ENCODE data around the gene AMDHD1. TPM values are rescaled to one million over a fixed set of nuclear protein-coding genes. Genes with fewer than 3 reads are reported as not detected.
"Not testable (repeated sequence)": the region's sequence is repeated elsewhere in the genome, so short reads cannot be mapped to it uniquely, and the experiment has no call there.

Gene AMDHD1
- total RNA-seq, 1 experiment from 2014 or later: 1.2 TPM

DNA sequence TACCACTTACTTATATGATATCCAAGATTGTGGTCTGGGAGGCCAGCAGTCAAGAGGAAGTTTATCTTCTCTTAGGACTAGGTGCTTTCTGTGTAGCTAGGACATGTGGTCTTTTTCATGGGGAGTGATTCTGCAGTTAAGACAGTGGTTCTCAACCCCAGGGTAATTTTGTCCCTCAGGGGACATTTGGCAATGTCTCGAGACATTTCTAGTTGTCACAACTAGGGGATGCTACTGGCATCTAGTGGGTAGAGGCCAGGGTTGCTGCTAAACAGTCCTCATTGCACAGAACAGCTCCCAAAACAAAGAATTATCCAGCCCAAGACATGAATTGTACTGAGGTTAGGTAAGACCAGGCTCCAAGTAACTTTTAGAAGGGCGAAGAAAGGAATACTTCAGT, 20.0 kb downstream of the AMDHD1 start:
- intact Hi-C loops (cut with micrococcal nuclease; ENCODE audit: unreplicated experiment): loop anchor here (5.0 kb wide), 1 partner anchor 34 kb away; the partner anchor contains the start of gene HAL
- CTCF ChIA-PET: interaction anchor here (0.6 to 1.0 kb wide), 3 partner anchors 36 to 67 kb away, joined by 3 read pairs; no protein-coding TSS in a partner anchor
- Mint-ChIP-seq H3K9me3 (ENCODE audit: low read depth, unreplicated experiment) (no peaks in the 10 kb centered on the region), H3K36me3 (ENCODE audit: insufficient read depth, unreplicated experiment) (no peaks in the 10 kb centered on the region), H3K4me3 (ENCODE audit: low read depth, unreplicated experiment) (no peak overlapping the region), H3K27me3 (ENCODE audit: unreplicated experiment) (no peaks in the 10 kb centered on the region), H3K4me1 (ENCODE audit: low read depth, unreplicated experiment) (peaks cover 10% of the 10 kb centered on the region), H3K27ac (ENCODE audit: unreplicated experiment) (no peak overlapping the region)
- peak; percentile 10 for DNase-seq
- TF ChIP-seq, protein P1, sequence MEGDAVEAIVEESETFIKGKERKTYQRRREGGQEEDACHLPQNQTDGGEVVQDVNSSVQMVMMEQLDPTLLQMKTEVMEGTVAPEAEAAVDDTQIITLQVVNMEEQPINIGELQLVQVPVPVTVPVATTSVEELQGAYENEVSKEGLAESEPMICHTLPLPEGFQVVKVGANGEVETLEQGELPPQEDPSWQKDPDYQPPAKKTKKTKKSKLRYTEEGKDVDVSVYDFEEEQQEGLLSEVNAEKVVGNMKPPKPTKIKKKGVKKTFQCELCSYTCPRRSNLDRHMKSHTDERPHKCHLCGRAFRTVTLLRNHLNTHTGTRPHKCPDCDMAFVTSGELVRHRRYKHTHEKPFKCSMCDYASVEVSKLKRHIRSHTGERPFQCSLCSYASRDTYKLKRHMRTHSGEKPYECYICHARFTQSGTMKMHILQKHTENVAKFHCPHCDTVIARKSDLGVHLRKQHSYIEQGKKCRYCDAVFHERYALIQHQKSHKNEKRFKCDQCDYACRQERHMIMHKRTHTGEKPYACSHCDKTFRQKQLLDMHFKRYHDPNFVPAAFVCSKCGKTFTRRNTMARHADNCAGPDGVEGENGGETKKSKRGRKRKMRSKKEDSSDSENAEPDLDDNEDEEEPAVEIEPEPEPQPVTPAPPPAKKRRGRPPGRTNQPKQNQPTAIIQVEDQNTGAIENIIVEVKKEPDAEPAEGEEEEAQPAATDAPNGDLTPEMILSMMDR (IDR thresholded peaks at IDR 0.05; ENCODE audit: unreplicated experiment): no peak
- BruUV-seq (replicated peaks): no TSS peak

DNA sequence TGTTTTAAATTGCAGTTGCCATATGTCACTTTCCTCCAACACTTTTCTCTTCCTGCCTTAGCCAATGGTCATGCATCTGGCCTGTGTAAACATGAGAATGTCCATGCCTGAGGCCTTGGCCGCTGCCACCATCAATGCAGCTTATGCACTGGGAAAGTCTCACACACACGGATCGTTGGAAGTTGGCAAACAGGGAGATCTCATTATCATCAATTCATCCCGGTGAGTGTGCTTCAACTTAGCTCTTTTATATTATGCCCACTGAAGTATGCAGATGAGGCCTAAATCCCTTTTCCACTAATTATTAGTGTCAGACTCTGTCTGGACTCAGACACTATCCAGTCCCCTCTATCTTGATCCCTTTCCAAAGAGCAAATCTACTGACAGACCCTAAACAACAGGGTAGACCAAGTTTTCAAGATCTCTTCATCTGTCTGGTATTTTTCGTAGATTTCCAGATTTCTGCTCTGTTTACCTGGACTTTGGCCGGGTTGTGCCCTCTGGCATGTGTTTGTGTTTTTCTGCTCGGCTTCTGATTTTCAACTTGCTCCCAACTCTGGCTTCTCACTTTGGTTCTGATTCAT, 23.2 kb downstream of the AMDHD1 start:
- CTCF ChIA-PET: interaction anchor here (1.1 to 1.8 kb wide), 2 partner anchors 11 to 23 kb away, joined by 3 to 4 read pairs; partner anchors contain the start of gene AMDHD1
- no peak for DNase-seq
- no TSS peak for BruUV-seq (replicated peaks)
- H3K27ac Mint-ChIP-seq (ENCODE audit: unreplicated experiment): no peak overlapping the region
- peaks cover 10% of the 10 kb centered on the region for H3K4me1 Mint-ChIP-seq (ENCODE audit: low read depth, unreplicated experiment)
- no peaks in the 10 kb centered on the region for H3K27me3 Mint-ChIP-seq (ENCODE audit: unreplicated experiment)
- no peaks in the 10 kb centered on the region for H3K9me3 Mint-ChIP-seq (ENCODE audit: low read depth, unreplicated experiment)
- intact Hi-C loops (cut with micrococcal nuclease; ENCODE audit: unreplicated experiment): no loop called here
- no peak overlapping the region for H3K4me3 Mint-ChIP-seq (ENCODE audit: low read depth, unreplicated experiment)
- TF ChIP-seq, protein P1 (IDR thresholded peaks at IDR 0.05; ENCODE audit: unreplicated experiment): no peak
- H3K36me3 Mint-ChIP-seq (ENCODE audit: insufficient read depth, unreplicated experiment): no peaks in the 10 kb centered on the region

DNA sequence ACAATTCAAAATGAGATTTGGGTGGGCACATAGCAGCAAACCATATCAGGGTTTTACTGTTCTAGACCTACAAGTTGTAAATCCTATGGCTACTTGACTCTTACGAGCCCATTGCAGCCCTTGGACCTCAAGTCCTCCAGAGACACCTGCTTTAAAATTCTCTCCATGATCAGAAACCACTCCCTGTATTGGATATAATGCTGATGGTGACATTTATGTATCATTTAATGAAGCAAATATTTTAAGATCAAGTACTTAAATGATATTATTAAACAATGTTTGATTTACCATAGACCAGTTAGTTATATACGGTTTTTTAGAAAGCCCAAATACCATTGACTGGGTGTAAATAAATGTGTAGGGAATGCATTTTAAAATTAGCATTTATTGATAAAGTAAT, 24.2 kb downstream of the AMDHD1 start:
- no peaks in the 10 kb centered on the region for H3K27me3 Mint-ChIP-seq (ENCODE audit: unreplicated experiment)
- no peak overlapping the region for H3K27ac Mint-ChIP-seq (ENCODE audit: unreplicated experiment)
- intact Hi-C loops (cut with micrococcal nuclease; ENCODE audit: unreplicated experiment): no loop called here
- CTCF ChIA-PET: interaction anchor here (1.8 kb wide), 1 partner anchor 24 kb away, joined by 4 read pairs; the partner anchor contains the start of gene AMDHD1
- BruUV-seq (replicated peaks): no TSS peak
- H3K4me3 Mint-ChIP-seq (ENCODE audit: low read depth, unreplicated experiment): no peak overlapping the region
- no peak for DNase-seq
- TF ChIP-seq, protein P1 (IDR thresholded peaks at IDR 0.05; ENCODE audit: unreplicated experiment): no peak
- no peaks in the 10 kb centered on the region for H3K9me3 Mint-ChIP-seq (ENCODE audit: low read depth, unreplicated experiment)
- H3K36me3 Mint-ChIP-seq (ENCODE audit: insufficient read depth, unreplicated experiment): no peaks in the 10 kb centered on the region
- H3K4me1 Mint-ChIP-seq (ENCODE audit: low read depth, unreplicated experiment): peaks cover 10% of the 10 kb centered on the region

DNA sequence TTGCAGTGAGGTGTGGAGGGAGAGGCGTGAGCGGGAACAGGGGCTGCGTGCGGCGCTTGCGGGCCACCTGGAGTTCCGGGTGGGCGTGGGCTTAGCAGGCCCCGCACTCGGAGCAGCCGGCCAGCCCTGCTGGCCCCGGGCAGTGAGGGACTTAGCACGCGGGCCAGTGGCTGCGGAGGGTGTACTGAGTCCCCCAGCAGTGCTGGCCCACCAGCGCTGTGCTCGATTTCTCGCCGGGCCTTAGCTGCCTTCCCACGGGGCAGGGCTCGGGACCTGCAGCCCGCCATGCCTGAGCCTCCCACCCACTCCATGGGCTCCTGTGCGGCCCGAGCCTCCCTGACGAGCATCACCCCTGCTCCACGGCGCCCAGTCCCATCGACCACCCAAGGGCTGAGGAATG, 26.0 kb downstream of the AMDHD1 start:
- H3K4me3 Mint-ChIP-seq (ENCODE audit: low read depth, unreplicated experiment); H3K27me3 Mint-ChIP-seq (ENCODE audit: unreplicated experiment); H3K4me1 Mint-ChIP-seq (ENCODE audit: low read depth, unreplicated experiment); CTCF ChIA-PET; H3K9me3 Mint-ChIP-seq (ENCODE audit: low read depth, unreplicated experiment); intact Hi-C loops (cut with micrococcal nuclease; ENCODE audit: unreplicated experiment); DNase-seq; BruUV-seq (replicated peaks); H3K27ac Mint-ChIP-seq (ENCODE audit: unreplicated experiment); H3K36me3 Mint-ChIP-seq (ENCODE audit: insufficient read depth, unreplicated experiment): not testable (repeated sequence)

DNA sequence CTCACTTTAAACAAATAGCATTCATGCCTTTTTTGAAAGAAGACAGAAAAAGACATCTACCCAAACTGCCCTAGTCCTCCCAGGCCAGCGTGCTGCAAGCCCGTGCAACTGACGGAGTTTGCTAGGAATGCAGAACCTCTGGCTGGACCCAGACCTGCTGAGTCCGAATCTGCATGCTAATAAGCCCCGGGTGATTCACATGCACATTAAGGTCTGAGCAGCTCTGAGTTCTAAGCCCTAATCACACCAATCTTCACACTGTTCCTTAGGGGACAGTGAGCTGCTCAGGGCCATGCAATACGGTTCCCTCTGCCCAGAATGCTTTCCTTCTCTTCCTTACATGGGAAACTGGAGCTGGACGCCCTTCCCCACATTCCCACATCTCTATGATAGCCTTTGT, 27.8 kb downstream of the AMDHD1 start:
- no TSS peak for BruUV-seq (replicated peaks)
- TF ChIP-seq, protein P1 (IDR thresholded peaks at IDR 0.05; ENCODE audit: unreplicated experiment): no peak
- Mint-ChIP-seq H3K27ac (ENCODE audit: unreplicated experiment) (no peak overlapping the region), H3K27me3 (ENCODE audit: unreplicated experiment) (no peaks in the 10 kb centered on the region), H3K9me3 (ENCODE audit: low read depth, unreplicated experiment) (no peaks in the 10 kb centered on the region), H3K36me3 (ENCODE audit: insufficient read depth, unreplicated experiment) (no peaks in the 10 kb centered on the region), H3K4me1 (ENCODE audit: low read depth, unreplicated experiment) (peaks cover 10% of the 10 kb centered on the region), H3K4me3 (ENCODE audit: low read depth, unreplicated experiment) (no peak overlapping the region)
- intact Hi-C loops (cut with micrococcal nuclease; ENCODE audit: unreplicated experiment): no loop called here
- no peak for DNase-seq
- CTCF ChIA-PET: interaction anchor here (0.6 kb wide), 2 partner anchors 250 to 1513 kb away, joined by 3 to 7 read pairs; no protein-coding TSS in a partner anchor

All from Calu3 (cell line).